Measurements from ENCODE around the gene ZFYVE21. TPM values are rescaled to one million over a fixed set of nuclear protein-coding genes. Genes with fewer than 3 reads are reported as not detected.

ZFYVE21 gene
- total and polyA plus RNA-seq, 2 donors = 27.8 to 38.9 TPM

DNA sequence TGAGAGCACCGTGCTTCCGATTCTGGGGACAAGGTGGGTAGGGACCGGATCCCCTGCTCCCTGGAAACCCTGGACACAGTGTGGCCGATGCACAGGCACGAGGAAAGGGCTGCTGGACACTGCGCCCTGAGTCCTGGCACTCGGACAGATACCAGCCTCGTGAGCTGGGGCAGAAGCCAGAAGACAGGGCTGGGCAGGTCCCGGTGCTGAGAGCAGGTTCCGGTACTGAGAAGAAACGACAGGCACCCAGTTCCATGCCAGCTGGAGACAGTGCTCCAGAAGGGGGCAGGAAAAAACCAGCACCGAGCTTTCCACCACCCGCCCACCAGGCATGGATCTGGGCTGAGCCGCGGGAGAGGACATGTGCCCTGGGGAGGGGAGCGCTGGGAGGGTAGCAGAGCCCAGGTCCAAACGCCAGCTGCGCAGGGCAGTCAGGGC is 6.8 kb upstream of the ZFYVE21 start:
- Histone ChIP-seq H3K36me3 (ENCODE audit: control insufficient read depth in 2 of 2, insufficient read depth in 2 of 2, low read length in 1 of 2) (peaks cover 50 to 53% of the 10 kb centered on the region in 2 donors), H3K27me3 (ENCODE audit: control insufficient read depth in 2 of 2, insufficient read depth in 1 of 2, low read length in 1 of 2) (no peaks in the 10 kb centered on the region), H3K4me3 (ENCODE audit: low read length in 2 of 2) (no peak overlapping the region), H3K4me1 (ENCODE audit: control insufficient read depth in 2 of 2, insufficient read depth in 2 of 2, low read length in 2 of 2) (peaks cover 0 to 2% of the 10 kb centered on the region in 2 donors), H3K27ac (ENCODE audit: low read depth in 1 of 2, low read length in 1 of 2) (no peak overlapping the region), H3K9me3 (ENCODE audit: control insufficient read depth in 2 of 2, insufficient read depth in 1 of 2, low read length in 1 of 2) (no peaks in the 10 kb centered on the region)
- no peak for DNase-seq (ENCODE audit: low read depth in 6 of 9, low spot score in 9 of 9)
- 96% methylated on average over 18 of the region's 18 CpGs for WGBS

- no peak for DNase-seq (ENCODE audit: low read depth in 6 of 9, low spot score in 9 of 9)
- Histone ChIP-seq H3K27me3 (ENCODE audit: control insufficient read depth in 2 of 2, insufficient read depth in 1 of 2, low read length in 1 of 2) (no peaks in the 10 kb centered on the region), H3K4me1 (ENCODE audit: control insufficient read depth in 2 of 2, insufficient read depth in 2 of 2, low read length in 2 of 2) (peaks cover 3 to 12% of the 10 kb centered on the region in 2 donors), H3K9me3 (ENCODE audit: control insufficient read depth in 2 of 2, insufficient read depth in 1 of 2, low read length in 1 of 2) (no peaks in the 10 kb centered on the region), H3K4me3 (ENCODE audit: low read length in 2 of 2) (no peak overlapping the region), H3K27ac (ENCODE audit: low read depth in 1 of 2, low read length in 1 of 2) (no peak overlapping the region), H3K36me3 (ENCODE audit: control insufficient read depth in 2 of 2, insufficient read depth in 2 of 2, low read length in 1 of 2) (peaks cover 45 to 47% of the 10 kb centered on the region in 2 donors)
- WGBS = 97% methylated on average over 15 of the region's 15 CpGs
Measured at GRCh38 chr14:103709814-103710213, 5.8 kb upstream of the ZFYVE21 start.

GRCh38 chr14:103710771-103711377 is 4.7 kb upstream of the ZFYVE21 start:
- Histone ChIP-seq H3K4me3 (ENCODE audit: low read length in 2 of 2) (no peak overlapping the region), H3K9me3 (ENCODE audit: control insufficient read depth in 2 of 2, insufficient read depth in 1 of 2, low read length in 1 of 2) (no peaks in the 10 kb centered on the region), H3K4me1 (ENCODE audit: control insufficient read depth in 2 of 2, insufficient read depth in 2 of 2, low read length in 2 of 2) (peaks cover 3 to 13% of the 10 kb centered on the region in 2 donors), H3K27ac (ENCODE audit: low read depth in 1 of 2, low read length in 1 of 2) (no peak overlapping the region), H3K36me3 (ENCODE audit: control insufficient read depth in 2 of 2, insufficient read depth in 2 of 2, low read length in 1 of 2) (peaks cover 38% of the 10 kb centered on the region in 2 donors), H3K27me3 (ENCODE audit: control insufficient read depth in 2 of 2, insufficient read depth in 1 of 2, low read length in 1 of 2) (no peaks in the 10 kb centered on the region)
- no peak for DNase-seq (ENCODE audit: low read depth in 6 of 9, low spot score in 9 of 9)
- WGBS = 95% methylated on average over 9 of the region's 9 CpGs

GRCh38 chr14:103711516-103712431 is 3.8 kb upstream of the ZFYVE21 start:
- Histone ChIP-seq H3K27ac (ENCODE audit: low read depth in 1 of 2, low read length in 1 of 2) (no peak overlapping the region), H3K4me1 (ENCODE audit: control insufficient read depth in 2 of 2, insufficient read depth in 2 of 2, low read length in 2 of 2) (peaks cover 8 to 17% of the 10 kb centered on the region in 2 donors), H3K4me3 (ENCODE audit: low read length in 2 of 2) (no peak overlapping the region), H3K9me3 (ENCODE audit: control insufficient read depth in 2 of 2, insufficient read depth in 1 of 2, low read length in 1 of 2) (no peaks in the 10 kb centered on the region), H3K27me3 (ENCODE audit: control insufficient read depth in 2 of 2, insufficient read depth in 1 of 2, low read length in 1 of 2) (no peaks in the 10 kb centered on the region), H3K36me3 (ENCODE audit: control insufficient read depth in 2 of 2, insufficient read depth in 2 of 2, low read length in 1 of 2) (peaks cover 30 to 32% of the 10 kb centered on the region in 2 donors)
- DNase-seq (ENCODE audit: low read depth in 6 of 9, low spot score in 9 of 9) = no peak
- whole genome bisulfite sequencing = 89% methylated on average over 27 of the region's 27 CpGs

GRCh38 chr14:103712633-103713247 is 2.9 kb upstream of the ZFYVE21 start:
- Histone ChIP-seq H3K27ac (ENCODE audit: low read depth in 1 of 2, low read length in 1 of 2) (no peak overlapping the region), H3K4me3 (ENCODE audit: low read length in 2 of 2) (no peak overlapping the region), H3K4me1 (ENCODE audit: control insufficient read depth in 2 of 2, insufficient read depth in 2 of 2, low read length in 2 of 2) (peaks cover 17 to 27% of the 10 kb centered on the region in 2 donors), H3K27me3 (ENCODE audit: control insufficient read depth in 2 of 2, insufficient read depth in 1 of 2, low read length in 1 of 2) (no peaks in the 10 kb centered on the region), H3K36me3 (ENCODE audit: control insufficient read depth in 2 of 2, insufficient read depth in 2 of 2, low read length in 1 of 2) (peaks cover 23 to 25% of the 10 kb centered on the region in 2 donors), H3K9me3 (ENCODE audit: control insufficient read depth in 2 of 2, insufficient read depth in 1 of 2, low read length in 1 of 2) (no peaks in the 10 kb centered on the region)
- 97% methylated on average over 24 of the region's 24 CpGs for WGBS
- no peak for DNase-seq (ENCODE audit: low read depth in 6 of 9, low spot score in 9 of 9)

DNA sequence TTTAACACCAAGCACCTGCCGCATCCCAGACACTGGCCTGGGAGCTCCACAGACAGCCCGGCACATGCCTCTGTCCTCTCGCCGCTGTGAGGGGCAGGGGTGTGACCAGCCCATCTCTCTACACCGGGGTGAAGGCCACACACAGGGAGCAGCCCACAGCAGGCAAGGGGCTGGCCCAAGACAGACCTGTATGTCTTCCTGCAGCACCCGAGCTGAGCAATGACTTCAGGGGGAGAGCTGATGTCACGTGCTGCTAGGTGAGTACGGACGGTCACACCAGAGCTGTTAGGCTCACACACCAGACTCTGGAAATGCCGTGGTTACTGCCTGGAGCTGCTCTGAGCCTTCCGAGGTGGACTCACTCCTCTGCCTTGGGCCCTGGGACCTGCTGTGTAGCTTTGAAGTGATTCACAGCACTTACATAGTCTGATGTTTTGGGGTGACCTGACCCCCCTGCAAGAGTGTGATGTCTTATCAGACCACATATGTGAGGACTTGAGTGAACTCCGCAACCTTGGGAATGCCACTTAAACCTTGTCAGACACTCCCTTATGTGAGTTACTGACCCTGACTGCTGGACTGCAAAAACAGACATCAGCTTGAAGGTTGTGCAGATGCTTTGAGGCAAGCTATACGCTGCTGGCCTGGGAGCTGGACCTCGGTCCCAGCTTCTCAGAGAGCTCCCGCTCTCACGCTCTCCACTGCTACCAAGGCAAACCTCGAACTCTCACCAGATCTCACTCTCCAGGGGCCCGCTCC is 2.1 kb upstream of the ZFYVE21 start:
- WGBS = 97% methylated on average over 18 of the region's 18 CpGs
- peaks cover 15 to 19% of the 10 kb centered on the region in 2 donors for H3K36me3 ChIP-seq (ENCODE audit: control insufficient read depth in 2 of 2, insufficient read depth in 2 of 2, low read length in 1 of 2)
- H3K4me3 ChIP-seq (ENCODE audit: low read length in 2 of 2) = no peak overlapping the region
- H3K4me1 ChIP-seq (ENCODE audit: control insufficient read depth in 2 of 2, insufficient read depth in 2 of 2, low read length in 2 of 2) = peaks cover 18 to 34% of the 10 kb centered on the region in 2 donors
- H3K27me3 ChIP-seq (ENCODE audit: control insufficient read depth in 2 of 2, insufficient read depth in 1 of 2, low read length in 1 of 2) = no peaks in the 10 kb centered on the region
- H3K27ac ChIP-seq (ENCODE audit: low read depth in 1 of 2, low read length in 1 of 2) = no peak overlapping the region
- H3K9me3 ChIP-seq (ENCODE audit: control insufficient read depth in 2 of 2, insufficient read depth in 1 of 2, low read length in 1 of 2) = no peaks in the 10 kb centered on the region
- DNase-seq (ENCODE audit: low read depth in 6 of 9, low spot score in 9 of 9) = no peak

DNA sequence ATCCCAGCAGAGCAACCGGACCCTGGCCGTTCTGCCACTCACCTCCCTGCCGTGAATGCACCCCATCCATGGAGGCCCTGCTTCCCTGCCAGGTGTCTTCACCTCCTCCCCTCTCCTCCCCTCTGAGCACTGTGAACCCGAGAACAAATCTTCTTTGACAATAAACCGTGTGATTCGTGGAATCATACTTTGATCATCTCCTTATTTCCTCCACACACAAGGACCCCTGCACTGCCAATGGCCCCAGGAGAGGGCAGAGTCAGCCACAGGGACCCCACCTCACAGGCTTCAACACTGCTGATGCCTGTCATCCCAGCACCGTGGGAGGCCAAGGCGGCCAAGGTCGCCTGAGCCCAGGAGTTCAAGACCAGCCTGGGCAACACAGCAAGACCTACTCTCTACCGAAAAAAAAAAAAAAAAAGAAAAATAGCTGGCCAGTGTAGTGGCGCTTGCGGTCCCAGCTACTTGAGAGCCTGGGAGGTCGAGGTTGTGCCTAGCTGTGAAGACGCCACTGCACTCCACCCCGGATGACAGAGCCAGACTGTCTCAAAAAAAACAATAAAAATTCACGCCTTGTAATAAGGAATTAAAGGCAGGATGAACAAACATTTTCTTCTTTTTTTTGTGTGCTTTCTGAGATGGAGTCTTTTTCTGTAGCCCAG is 1.4 kb upstream of the ZFYVE21 start:
- 78% methylated on average over 16 of the region's 16 CpGs for WGBS
- Histone ChIP-seq H3K27me3 (ENCODE audit: control insufficient read depth in 2 of 2, insufficient read depth in 1 of 2, low read length in 1 of 2) (no peaks in the 10 kb centered on the region), H3K27ac (ENCODE audit: low read depth in 1 of 2, low read length in 1 of 2) (no peak overlapping the region), H3K4me1 (ENCODE audit: control insufficient read depth in 2 of 2, insufficient read depth in 2 of 2, low read length in 2 of 2) (peaks cover 21 to 41% of the 10 kb centered on the region in 2 donors), H3K9me3 (ENCODE audit: control insufficient read depth in 2 of 2, insufficient read depth in 1 of 2, low read length in 1 of 2) (no peaks in the 10 kb centered on the region), H3K4me3 (ENCODE audit: low read length in 2 of 2) (peak overlapping the region; percentile 40 to 72), H3K36me3 (ENCODE audit: control insufficient read depth in 2 of 2, insufficient read depth in 2 of 2, low read length in 1 of 2) (peaks cover 10 to 11% of the 10 kb centered on the region in 2 donors)
- DNase-seq (ENCODE audit: low read depth in 6 of 9, low spot score in 9 of 9) = no peak

GRCh38 chr14:103716091-103716801 is 636 bp downstream of the ZFYVE21 start:
- Histone ChIP-seq H3K36me3 (ENCODE audit: control insufficient read depth in 2 of 2, insufficient read depth in 2 of 2, low read length in 1 of 2) (peaks cover 0 to 3% of the 10 kb centered on the region in 2 donors), H3K27me3 (ENCODE audit: control insufficient read depth in 2 of 2, insufficient read depth in 1 of 2, low read length in 1 of 2) (no peaks in the 10 kb centered on the region), H3K4me3 (ENCODE audit: low read length in 2 of 2) (peak overlapping the region; percentile 62 to 85), H3K9me3 (ENCODE audit: control insufficient read depth in 2 of 2, insufficient read depth in 1 of 2, low read length in 1 of 2) (no peaks in the 10 kb centered on the region), H3K27ac (ENCODE audit: low read depth in 1 of 2, low read length in 1 of 2) (no peak overlapping the region), H3K4me1 (ENCODE audit: control insufficient read depth in 2 of 2, insufficient read depth in 2 of 2, low read length in 2 of 2) (peaks cover 35 to 62% of the 10 kb centered on the region in 2 donors)
- peak in 2 of 9 donors; percentile 29 to 33 for DNase-seq (ENCODE audit: low read depth in 6 of 9, low spot score in 9 of 9)
- 7% methylated on average over 72 of the region's 72 CpGs for WGBS

All from thymus (tissue), 11 donors.